IPS-18c (cell line): ENCODE data around the gene CLEC4C.
"Not testable (repeated sequence)": the region's sequence is repeated elsewhere in the genome, so short reads cannot be mapped to it uniquely, and the experiment has no call there.

Experiments used
- H3K4me3 ChIP-seq: 2 replicates; pipeline ENCODE4 v1.7.0; 2013; ENCODE audit warnings: low read depth, mild to moderate bottlenecking, low read length, moderate library complexity; ENCODE audit not compliant: insufficient read depth
- H3K9me3 ChIP-seq: one replicate; pipeline ENCODE4 v1.6.1; 2013; ENCODE audit warnings: mild to moderate bottlenecking, low read length, moderate library complexity; ENCODE audit not compliant: control insufficient read depth, insufficient read depth

The CLEC4C gene, protein sequence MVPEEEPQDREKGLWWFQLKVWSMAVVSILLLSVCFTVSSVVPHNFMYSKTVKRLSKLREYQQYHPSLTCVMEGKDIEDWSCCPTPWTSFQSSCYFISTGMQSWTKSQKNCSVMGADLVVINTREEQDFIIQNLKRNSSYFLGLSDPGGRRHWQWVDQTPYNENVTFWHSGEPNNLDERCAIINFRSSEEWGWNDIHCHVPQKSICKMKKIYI

DNA sequence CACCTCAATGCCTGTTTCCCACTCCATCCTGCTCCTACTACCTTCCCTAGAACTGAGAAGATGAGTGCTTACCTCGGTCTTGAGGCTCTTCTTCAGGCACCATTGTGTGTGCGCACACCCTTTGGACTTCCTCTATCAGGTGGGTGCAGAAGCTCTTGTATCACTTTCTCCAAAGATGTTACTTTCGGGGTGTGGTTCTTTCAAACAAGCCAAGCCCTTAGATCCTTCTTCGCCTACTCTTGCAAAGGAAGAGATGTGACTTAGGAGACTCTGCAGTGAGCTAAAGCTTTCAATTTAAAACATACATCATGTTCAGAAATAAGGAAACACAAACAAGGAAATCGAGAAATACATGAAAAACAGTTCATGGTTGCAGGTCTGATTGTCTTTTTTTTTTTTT is at the start of gene CLEC4C:
TSS of gene CLEC4C (minus strand) at position 130 of the 400 bp plus-strand sequence. CDS start at position 103, 27 bp downstream.
- no peak within 1 kb of the TSS for H3K4me3 ChIP-seq
- no peaks in the 10 kb centered on the region for H3K9me3 ChIP-seq

DNA sequence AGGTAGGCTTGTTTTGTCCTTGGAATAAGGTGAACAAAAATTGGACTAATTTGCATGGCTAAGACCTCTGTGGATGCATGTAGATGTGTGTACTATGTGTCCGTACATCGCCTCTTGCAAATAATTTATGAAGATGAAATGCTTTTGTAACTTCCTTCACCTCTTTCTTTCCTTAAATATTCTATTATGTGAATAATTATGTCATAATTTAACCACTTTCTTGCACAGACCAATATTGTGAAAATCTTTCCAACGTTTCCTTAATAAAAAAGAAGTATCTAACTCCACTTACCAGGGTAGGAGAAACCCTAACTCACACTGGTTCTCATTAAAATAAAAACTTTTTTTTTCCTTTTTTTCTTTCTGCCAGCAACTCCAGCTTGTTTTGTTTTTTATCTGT is 46.0 kb upstream of the CLEC4C start:
- Histone ChIP-seq H3K9me3 (no peaks in the 10 kb centered on the region), H3K4me3 (no peak overlapping the region)

DNA sequence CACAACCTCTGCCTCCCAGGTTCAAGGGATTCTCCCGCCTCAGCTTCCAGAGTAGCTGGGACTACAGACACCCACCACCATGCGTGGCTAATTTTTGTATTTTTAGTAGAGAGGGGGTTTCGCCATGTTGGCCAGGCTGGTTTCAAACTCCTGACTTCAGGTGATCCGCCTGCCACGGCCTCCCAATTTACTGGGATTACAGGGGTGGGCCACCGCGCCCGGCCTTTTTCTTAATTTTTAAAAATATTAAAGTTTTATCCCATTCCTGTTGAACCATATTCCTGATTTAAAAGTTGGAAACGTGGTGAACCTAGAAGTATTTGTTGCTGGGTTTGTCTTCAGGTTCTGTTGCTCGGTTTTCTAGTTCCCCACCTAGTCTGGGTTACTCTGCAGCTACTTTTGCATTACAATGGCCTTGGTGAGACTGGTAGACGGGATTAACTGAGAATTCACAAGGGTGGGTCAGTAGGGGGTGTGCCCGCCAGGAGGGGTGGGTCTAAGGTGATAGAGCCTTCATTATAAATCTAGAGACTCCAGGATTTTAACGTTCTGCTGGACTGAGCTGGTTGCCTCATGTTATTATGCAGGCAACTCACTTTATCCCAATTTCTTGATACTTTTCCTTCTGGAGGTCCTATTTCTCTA is 41.8 kb upstream of the CLEC4C start, which contains the start of gene NANOG:
TSS of gene NANOG (plus strand) at position 519 of the 645 bp plus-strand sequence. CDS start 213 bp downstream, outside the sequence.
- H3K4me3 ChIP-seq = peak within 1 kb of the TSS; percentile 55
- H3K9me3 ChIP-seq = not testable (repeated sequence)

DNA sequence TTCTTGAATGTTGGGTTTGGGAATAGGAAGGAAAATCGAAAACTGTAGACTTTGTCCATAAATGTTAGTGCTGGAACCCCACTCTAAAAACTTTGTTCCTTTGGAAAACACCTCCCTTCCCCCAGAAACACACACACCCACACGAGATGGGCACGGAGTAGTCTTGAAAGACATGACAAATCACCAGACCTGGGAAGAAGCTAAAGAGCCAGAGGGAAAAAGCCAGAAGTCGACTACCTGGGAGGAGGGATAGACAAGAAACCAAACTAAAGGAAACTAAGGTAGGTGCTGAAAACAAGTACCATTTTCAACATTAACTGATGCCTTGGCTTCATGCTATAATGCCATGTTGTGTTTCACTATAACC is 41.1 kb upstream of the CLEC4C start:
- H3K4me3 ChIP-seq = no peak overlapping the region
- no peaks in the 10 kb centered on the region for H3K9me3 ChIP-seq

DNA sequence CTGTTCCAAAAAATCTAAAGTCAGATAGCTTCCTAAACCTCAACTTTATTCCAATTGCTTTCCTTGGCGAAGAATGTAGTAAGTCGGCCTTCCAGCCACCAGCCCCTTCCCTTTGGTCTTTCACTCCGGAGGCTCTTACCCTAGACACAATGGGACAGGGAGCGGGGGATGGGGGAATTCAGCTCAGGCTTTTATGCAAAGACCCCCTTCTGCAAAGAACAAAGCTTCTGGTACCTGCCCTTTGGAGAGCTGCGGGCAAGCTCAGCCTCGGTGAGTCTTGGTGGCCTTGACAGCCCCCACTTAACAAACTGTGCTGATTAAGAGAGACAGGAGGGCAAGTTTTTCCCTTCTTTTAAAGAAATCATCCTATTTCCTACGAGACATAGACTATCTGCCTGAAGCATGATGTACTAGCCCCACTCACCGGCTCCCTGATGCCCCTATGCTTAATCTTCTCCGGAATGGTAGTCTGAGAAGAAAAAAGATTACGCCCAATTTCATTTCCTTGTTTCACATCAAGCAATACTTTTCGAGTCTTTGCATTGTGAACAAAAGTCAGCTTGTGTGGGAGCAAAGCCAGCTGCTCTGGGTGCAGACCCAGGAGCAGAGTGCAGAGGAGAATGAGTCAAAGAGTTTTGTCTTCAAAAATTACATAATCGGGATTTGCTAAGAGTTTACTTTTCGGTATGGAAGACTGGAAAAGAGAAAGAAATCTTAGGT is 40.6 kb upstream of the CLEC4C start:
- Histone ChIP-seq H3K9me3 (no peaks in the 10 kb centered on the region), H3K4me3 (no peak overlapping the region)

DNA sequence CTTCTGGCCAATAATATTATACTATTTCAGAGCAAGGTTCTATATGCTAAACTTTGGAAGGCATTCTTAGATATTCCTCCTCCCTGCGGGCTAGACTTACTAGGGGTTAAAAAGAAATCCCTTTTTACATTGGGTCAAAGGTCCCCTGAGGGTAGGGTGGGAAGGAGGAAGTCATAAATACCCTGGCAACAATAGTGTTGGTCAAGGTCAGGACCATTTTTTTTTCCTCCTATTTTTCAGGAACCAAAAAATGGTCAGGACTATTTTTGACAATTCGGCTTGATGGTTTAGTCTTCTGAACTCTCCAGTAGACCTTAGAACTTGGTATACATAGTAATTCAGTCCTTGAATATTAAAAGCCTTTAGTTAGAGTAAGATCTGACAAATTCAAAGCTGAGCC is 37.5 kb upstream of the CLEC4C start:
- H3K4me3 ChIP-seq = no peak overlapping the region
- no peaks in the 10 kb centered on the region for H3K9me3 ChIP-seq

DNA sequence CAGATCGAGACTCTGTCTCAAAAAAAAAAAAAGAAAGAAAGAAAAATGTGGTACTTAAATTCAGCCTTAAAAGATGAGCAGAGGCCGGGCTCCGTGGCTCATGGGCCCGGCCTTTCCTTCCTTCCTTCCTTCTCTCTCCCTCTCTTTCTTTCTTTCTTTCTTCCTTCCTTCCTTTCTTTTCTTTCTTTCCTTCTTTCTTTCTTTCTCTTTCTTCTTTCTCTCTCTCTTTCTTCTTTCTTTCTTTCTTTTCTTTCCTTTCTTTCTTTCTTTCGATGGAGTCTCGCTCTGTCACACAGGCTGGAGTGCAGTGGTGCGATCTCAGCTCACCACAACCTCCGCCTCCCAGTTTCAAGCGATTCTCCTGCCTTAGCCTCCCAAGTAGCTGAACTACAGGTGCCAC is 36.3 kb upstream of the CLEC4C start:
- H3K4me3 ChIP-seq, H3K9me3 ChIP-seq: not testable (repeated sequence)

DNA sequence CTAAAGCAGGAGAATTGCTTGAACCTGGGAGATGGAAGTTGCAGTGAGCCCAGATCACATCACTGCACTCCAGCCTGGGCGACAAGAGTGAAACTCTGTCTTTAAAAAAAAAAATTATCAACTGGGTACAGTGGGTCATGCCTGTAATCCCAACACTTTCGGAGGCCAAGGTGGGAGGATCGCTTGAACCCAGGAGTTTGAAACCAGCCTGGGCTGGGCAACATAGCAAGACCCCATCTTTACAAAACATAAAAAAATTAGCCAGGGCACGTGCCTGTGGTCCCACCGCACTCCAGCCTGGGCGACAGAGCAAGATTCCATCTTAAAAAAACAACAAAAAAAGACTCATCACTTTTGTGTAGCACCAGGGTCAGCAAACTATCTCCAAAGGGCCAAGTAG is 34.9 kb upstream of the CLEC4C start:
- Histone ChIP-seq H3K9me3 (no peaks in the 10 kb centered on the region), H3K4me3 (no peak overlapping the region)

DNA sequence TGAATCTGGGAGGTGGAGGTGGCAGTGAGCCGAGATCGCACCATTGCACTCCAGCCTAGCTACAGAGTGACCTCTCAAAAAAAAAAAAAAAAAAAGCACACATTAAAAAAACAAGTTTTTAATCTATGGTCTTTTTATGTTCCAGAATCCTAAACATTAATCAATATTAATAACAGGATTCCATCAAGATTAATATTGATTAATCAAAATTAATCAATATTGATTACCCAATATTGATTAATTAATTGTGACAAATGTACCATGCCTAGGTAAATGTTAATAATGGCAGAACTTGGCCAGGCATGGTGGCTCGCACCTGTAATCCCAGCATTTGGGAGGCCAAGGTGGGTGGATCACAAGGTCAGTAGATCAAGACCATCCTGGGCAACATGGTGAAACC is 34.1 kb upstream of the CLEC4C start:
- H3K4me3 ChIP-seq = no peak overlapping the region
- H3K9me3 ChIP-seq = peaks cover 2% of the 10 kb centered on the region

DNA sequence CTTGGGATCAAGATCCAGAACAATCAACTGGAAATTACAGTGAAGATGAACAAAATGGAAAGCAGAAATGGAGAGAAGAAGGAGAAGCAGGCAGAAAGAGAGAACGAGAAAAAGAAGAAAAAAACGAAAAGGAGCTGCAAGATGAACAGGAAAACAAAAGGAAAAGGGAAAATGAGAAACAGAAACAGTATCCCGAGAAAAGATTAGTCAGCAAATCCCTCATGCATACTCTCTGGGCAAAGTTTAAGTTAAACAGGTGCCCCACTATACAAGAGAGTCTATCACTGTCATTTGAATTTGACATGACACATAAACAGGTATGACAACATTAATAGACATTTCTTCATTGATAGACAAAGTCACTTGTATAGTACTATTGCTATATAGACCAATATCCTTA is 22.8 kb upstream of the CLEC4C start:
- H3K4me3 ChIP-seq = no peak overlapping the region
- H3K9me3 ChIP-seq = peaks cover 2% of the 10 kb centered on the region

DNA sequence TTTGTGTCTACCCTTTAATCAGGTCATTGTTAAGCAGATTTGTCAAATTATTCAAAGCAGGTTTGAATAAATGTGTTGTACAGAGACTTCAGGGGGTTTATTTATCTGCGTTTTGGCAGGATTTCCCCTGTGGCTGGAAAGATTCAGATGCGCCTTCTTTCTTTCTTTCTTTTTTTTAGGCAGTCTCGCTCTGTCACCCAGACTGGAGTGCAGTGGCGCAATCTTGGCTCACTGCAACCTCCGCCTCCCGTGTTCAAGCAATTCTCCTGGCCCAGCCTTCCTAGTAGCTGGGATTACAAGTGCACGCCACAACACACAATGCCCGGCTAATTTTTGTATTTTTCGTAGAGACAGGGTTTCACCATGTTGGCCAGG is 11.6 kb upstream of the CLEC4C start:
- no peak overlapping the region for H3K4me3 ChIP-seq

DNA sequence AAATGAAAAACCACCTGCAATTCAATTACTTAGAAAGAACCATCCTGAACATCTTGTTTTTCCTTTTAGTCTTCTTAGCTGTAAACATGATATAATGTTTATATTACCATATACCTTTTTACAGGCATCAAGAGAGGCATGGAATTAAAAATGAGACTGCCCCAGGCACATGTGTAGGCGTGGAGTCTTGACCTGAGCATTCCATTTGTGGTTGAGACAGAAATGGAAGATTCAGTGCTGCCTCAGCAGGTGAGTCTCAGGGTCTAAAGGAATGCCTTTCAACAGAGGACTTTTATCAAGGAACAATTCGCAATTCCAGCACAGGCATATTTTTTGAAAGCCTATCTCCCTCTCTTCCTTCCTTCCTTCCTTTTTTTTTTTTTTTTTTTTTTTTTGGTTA is 9.8 kb upstream of the CLEC4C start:
- Histone ChIP-seq H3K4me3 (no peak overlapping the region), H3K9me3 (peaks cover 2% of the 10 kb centered on the region)

More for the DNA sequence above, 11.6 kb upstream of the CLEC4C start:
- H3K9me3 ChIP-seq = no peaks in the 10 kb centered on the region

DNA sequence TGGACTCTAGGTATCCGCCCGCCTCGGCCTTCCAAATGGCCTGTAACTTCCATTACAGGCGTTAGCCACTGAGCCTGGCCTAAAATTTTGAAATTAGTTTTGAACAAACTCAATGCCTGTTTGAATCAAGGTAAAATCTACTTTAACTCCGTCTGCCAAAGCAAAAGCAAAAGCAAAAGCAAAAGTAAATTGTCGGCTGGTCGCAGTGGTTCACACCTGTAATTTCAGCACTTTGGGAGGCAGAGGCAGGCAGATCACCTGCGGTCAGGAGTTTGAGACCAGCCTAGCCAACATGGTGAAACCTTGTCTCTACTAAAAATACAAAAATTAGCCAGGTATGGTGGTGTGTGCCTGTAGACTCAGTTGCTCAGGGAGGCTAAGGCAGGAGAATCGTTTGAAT is 8.5 kb upstream of the CLEC4C start:
- not testable (repeated sequence) for H3K4me3 ChIP-seq, H3K9me3 ChIP-seq

DNA sequence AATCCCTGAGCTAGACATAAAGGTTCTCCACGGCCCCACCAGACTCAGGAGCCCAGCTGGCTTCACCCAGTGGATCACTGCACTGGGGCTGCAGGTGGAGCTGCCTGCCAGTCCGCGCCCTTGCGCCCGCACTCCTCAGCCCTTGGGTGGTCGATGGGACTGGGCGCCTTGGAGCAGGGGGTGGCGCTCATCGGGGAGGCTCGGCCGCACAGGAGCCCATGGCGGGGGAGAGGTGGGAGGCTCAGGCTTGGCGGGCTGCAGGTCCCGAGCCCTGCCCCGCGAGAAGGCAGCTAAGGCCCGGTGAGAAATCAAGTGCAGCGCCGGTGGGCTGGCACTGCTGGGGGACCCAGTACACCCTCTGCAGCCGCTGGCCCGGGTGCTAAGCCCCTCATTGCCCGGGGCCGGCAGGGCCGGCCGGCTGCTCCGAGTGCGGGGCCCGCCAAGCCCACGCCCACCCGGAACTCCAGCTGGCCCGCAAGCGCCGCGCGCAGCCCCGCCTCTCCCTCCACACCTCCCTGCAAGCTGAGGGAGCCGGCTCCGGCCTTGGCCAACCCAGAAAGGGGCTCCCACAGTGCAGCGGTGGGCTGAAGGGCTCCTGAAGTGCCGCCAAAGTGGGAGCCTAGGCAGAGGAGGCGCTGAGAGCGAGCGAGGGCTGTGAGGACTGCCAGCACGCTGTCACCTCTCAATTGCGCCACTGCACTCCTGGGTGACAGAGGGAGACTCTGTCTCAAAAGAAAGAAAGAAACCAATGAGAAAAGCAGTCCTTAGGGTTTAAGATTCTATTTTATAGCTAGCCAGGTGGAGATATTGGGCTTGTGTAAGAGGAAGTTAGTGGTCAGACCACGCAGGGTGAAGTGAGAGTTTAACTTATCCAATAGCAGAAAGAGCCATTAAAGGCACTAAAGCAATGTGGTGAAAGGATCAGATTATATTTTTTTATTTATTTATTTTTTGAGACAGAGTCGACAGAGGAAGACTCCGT is 5.1 kb upstream of the CLEC4C start:
- H3K4me3 ChIP-seq, H3K9me3 ChIP-seq: not testable (repeated sequence)

DNA sequence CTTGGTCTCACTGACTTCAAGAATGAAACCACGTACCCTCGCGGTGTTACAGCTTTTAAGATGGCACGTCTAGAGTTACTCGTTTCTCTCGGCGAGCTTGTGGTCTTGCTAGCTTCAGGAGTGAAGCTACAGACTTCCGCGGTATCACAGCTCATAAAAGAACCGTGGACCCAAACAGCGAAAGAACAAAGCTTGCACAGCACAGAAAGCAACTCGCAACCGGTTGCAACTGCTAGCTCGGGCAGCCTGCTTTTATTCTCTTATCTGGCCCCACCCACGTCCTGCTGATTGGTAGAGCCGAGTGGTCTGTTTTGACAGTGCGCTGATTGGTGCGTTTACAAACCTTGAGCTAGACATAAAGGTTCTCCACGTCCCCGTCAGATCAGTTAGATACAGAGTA is 4.2 kb upstream of the CLEC4C start:
- Histone ChIP-seq H3K4me3 (no peak overlapping the region), H3K9me3 (peaks cover 2% of the 10 kb centered on the region)

DNA sequence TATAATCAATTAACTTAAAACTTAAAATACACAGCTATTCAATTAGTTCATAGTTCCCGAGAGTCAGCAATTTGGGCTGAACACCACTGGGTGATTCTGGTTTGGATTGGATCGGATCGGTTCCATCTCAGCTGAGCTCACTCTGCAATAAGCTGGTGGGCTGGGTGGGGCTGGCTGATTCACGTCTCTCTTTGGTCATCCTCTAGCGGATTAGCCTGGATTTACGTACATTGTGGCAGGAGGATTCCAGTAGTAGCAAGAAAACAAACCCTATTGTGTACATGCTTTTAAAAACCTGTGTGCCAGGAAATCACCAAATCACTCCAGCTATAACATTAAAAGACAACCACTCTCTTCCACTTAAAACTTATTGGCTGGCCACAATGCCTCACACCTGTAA is 3.2 kb upstream of the CLEC4C start:
- H3K4me3 ChIP-seq = no peak overlapping the region
- peaks cover 2% of the 10 kb centered on the region for H3K9me3 ChIP-seq

DNA sequence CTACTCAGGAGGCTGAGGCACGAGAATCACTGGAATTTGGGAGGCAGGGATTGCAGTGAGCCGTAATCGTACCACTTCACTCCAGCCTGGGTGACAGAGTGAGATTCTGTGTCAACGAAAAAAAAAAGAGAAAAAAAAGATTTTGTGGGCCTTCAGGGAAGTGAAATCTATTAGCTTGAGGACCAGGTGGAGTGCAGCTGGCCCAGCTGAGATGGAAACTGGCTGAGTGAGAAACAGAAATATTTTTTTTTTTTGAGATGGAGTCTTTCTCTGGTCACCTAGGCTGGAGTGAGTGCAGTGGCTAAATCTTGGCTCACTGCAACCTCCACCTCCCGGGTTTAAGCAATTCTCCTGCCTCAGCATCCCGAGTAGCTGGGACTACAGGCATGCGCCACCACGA is 2.3 kb upstream of the CLEC4C start:
- H3K9me3 ChIP-seq = peaks cover 2% of the 10 kb centered on the region
- no peak overlapping the region for H3K4me3 ChIP-seq
